Subcutaneous adipose tissue (tissue), 4 donors: ENCODE results near the gene HSD17B2. TPM values are rescaled to one million over a fixed set of nuclear protein-coding genes. Genes with fewer than 3 reads are reported as not detected.

Source experiments
- total RNA-seq, 4 donors: library from RNA; depleted of rRNA; stranded (reverse); fragments of >200 nt; gene quantifications; one replicate each; pipeline ENCODE4 v1.1.0, GENCODE V29; 2016
- TF ChIP-seq, protein P1 (sequence below): fragments of 450-650 bp; IDR thresholded peaks from one replicate; pipeline ENCODE4 v1.5.1; 2016; ENCODE audit warnings: low read depth, mild to moderate bottlenecking, control low read depth, antibody characterized with exemption, moderate library complexity

The HSD17B2 gene
- total RNA-seq, 4 donors from 2014 or later, result not detected

DNA sequence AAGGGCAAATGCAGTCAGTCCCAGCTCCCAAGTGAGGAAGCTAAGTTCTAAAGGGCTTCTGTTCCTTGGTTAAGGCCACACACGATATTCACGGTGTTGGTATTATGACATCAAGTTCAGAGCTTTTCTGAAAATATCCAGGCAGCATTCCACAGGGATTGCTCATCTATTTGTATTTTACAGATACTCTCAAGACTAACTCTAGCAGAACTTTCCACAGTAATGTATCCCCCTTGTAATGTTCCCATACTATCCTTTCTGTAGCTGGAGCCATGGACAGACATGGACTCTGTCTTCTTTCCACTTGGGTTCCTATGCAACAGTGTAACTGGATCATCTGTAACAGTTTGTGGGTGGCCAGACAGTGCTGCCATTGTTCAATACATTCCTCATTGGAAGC is 37.3 kb upstream of the HSD17B2 start:
- TF ChIP-seq, protein P1, sequence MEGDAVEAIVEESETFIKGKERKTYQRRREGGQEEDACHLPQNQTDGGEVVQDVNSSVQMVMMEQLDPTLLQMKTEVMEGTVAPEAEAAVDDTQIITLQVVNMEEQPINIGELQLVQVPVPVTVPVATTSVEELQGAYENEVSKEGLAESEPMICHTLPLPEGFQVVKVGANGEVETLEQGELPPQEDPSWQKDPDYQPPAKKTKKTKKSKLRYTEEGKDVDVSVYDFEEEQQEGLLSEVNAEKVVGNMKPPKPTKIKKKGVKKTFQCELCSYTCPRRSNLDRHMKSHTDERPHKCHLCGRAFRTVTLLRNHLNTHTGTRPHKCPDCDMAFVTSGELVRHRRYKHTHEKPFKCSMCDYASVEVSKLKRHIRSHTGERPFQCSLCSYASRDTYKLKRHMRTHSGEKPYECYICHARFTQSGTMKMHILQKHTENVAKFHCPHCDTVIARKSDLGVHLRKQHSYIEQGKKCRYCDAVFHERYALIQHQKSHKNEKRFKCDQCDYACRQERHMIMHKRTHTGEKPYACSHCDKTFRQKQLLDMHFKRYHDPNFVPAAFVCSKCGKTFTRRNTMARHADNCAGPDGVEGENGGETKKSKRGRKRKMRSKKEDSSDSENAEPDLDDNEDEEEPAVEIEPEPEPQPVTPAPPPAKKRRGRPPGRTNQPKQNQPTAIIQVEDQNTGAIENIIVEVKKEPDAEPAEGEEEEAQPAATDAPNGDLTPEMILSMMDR, result no peak

DNA sequence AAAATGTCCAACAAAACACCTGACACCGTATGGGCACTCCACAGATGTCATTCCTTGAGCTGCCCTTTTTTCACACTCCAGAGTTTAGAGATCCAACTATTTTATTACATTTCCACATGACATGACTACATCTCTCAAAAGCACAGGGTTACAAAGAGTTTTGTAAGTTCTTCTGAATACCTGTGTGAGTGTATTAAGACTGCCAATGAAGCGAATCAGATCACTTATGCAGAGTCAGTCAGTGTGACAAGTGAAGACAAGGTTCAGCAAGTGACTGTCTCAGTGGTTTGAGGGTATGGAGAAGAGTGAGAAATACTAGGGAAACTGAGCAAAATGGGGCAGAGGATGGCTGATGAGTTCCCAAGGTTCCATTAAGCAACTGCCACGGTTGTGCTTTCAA is 32.2 kb upstream of the HSD17B2 start:
- TF ChIP-seq, protein P1, result no peak

DNA sequence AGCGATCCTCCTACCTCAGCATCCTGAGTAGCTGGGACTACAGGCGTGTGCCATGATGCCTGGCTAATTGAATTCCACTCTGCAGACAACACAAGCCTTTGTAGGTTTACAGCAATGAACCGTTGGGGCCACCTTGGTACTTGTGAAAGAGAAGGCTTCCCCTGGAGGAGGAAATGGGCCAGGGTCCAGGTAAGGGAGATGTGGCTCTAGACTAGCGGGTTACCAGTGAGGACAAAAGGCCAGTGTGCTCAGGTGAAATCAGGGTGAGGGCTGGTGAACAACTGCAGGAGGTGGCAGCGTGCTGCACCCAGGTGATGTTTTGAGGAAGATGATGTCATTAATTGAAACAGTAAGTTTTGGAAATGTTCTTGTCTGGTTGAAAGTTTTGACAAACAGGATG is 30.5 kb upstream of the HSD17B2 start:
- TF ChIP-seq, protein P1, result no peak

DNA sequence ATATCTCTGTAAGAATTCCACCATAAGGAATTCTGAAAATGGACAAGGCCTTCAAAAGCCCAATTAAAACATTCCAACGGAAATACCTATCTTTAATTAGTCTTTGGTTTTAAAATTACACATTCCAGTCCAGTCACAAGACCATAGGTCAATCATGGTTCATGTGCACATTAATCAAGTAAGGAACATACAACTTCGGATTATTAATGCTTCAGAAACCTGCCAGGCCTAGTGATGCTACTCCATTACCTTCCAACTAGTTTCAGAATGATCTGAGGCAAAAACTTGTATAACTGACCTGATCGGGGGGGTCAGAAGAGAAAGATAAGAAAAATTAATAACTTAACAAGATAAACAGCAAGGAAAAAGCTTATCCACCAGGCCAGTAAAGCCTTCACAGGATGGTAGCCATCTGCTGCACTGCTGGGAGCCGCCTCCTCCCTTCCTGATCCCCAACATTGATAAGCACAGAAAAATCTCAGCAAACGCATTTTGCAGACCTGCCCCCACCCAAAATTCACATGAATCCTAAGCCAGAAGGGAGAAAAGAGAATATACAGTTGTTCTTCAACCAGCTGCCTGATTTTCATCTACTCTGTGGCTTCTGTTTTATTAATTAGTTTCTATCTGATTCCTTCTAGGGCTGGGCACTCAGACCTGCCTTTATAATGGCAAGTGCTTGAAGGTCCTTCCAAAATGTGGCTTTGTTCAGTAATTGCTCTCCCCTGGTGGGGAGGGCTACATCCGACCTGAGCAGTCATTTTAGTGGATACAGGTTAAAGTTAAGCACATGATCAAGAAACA is 29.8 kb upstream of the HSD17B2 start:
- TF ChIP-seq, protein P1, result no peak

GRCh38 chr16:82006036-82006435 is 29.0 kb upstream of the HSD17B2 start:
- TF ChIP-seq, protein P1, result no peak

DNA sequence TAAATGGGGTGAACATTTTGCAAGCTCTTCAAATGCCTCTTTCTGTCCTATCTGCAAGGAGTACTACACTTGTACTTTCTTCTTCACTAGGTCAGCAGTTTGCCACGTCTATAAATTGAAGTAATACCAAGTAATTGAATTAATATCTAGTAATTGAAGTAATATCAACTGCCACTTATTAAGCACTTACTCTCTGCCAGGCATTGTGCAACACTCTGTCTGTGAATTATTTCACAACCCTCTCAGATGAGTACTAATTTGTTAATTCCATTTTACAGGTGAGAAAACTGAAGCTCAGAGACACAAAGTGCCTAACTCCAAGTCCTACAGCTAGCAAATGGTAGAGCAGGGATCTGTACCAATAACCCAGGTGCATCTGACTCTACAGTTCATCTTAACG is 27.9 kb upstream of the HSD17B2 start:
- TF ChIP-seq, protein P1, result no peak

GRCh38 chr16:82008957-82009592 is 26.0 kb upstream of the HSD17B2 start:
- TF ChIP-seq, protein P1, result no peak
